Stomach (tissue), 9 donors: ENCODE results near the gene ADGRD2. TPM values are rescaled to one million over a fixed set of nuclear protein-coding genes. Genes with fewer than 3 reads are reported as not detected.

Experiments used
- DNase-seq, 2 donors: peaks; one replicate each; pipeline versions ENCODE4 v3.0.0 to v3.0.0-alpha.2; 2013 to 2019
- H3K27ac ChIP-seq, 5 donors: fragments of 200-600 bp in 4 of 5; sonication (generic) in 4 of 5; one replicate each; pipeline ENCODE4 v1.5.1; 2013 to 2019; ENCODE audit warnings: mild to moderate bottlenecking in 1 of 5, moderate library complexity in 1 of 5
- H3K27me3 ChIP-seq, 3 donors: fragments of 200-600 bp; sonication (generic); one replicate each; pipeline ENCODE4 v1.5.1; 2017 to 2019; ENCODE audit warnings: mixed run types in 1 of 3
- H3K36me3 ChIP-seq, 4 donors: fragments of 200-600 bp; sonication (generic); 1 replicate in 3 of 4; 2 replicates in 1 of 4; pipeline ENCODE4 v1.5.1; 2016 to 2019
- H3K4me1 ChIP-seq, 4 donors: fragments of 200-600 bp; sonication (generic); one replicate each; pipeline ENCODE4 v1.5.1; 2016 to 2019
- H3K4me3 ChIP-seq, 4 donors: fragments of 200-600 bp; sonication (generic) in 3 of 4; one replicate each; pipeline ENCODE4 v1.5.1; 2016 to 2019; ENCODE audit warnings: mild to moderate bottlenecking in 1 of 4
- H3K9me3 ChIP-seq, 4 donors: fragments of 200-600 bp; sonication (generic); one replicate each; pipeline ENCODE4 v1.5.1; 2016 to 2019
- EP300 ChIP-seq: sonication (generic); formaldehyde crosslinking; IDR thresholded peaks from one replicate; pipeline ENCODE4 v1.6.1; 2017; ENCODE audit warnings: antibody characterized with exemption
- POLR2A ChIP-seq, 4 donors: fragments of 450-650 bp; IDR thresholded peaks; one replicate each; pipeline ENCODE4 v1.6.1; 2016; ENCODE audit warnings: antibody characterized with exemption in 4 of 4, control low read depth in 2 of 4, mild to moderate bottlenecking in 1 of 4, moderate library complexity in 1 of 4
- POLR2AphosphoS5 ChIP-seq, 3 donors: sonication (generic); formaldehyde crosslinking; IDR thresholded peaks; one replicate each; pipeline ENCODE4 v1.6.1; 2016; ENCODE audit warnings: antibody characterized with exemption in 3 of 3
- WGBS, 5 donors: extraction: QIAGEN DNeasy Blood & Tissue Kit in 3 of 5; methylation state at CpG; one replicate each; pipeline versions ENCODE4 v1.1.5 to v1.1.7; 2013 to 2018; 5-methylcytosine and 5-hydroxymethylcytosine counted together
- intact Hi-C: fragments of 100-400 bp; cut with DNase I; formaldehyde crosslinking; loops from one replicate; pipeline ENCODE4 v1.15.1; 2023; ENCODE audit warnings: low total_unique reads
- polyA plus RNA-seq, 3 donors: library from polyadenylated mRNA; stranded (reverse); fragments of 200-250 nt; gene quantifications; one replicate each; pipeline ENCODE4 v1.2.3, GENCODE V29; 2013
- total RNA-seq, 5 donors: library from RNA; depleted of rRNA; stranded (reverse); fragments of >200 nt; gene quantifications; one replicate each; pipeline versions ENCODE4 v1.1.0 to v1.2.3, GENCODE V29; 2014 to 2016
- TF ChIP-seq, protein P1 (sequence below), 7 experiments: fragments of 450-650 bp in 4 of 7; fragments of 200-600 bp in 3 of 7; sonication (generic) in 3 of 7; IDR thresholded peaks; one replicate each; pipeline ENCODE4 v1.5.1; 2016 to 2019; ENCODE audit warnings: antibody characterized with exemption in 7 of 7, control low read depth in 2 of 7, mild to moderate bottlenecking in 1 of 7
- donor health status: healthy with polysubstance abuse.
- donor health status: Bipolar disorder and iron deficiency.
- donor health status: healthy.

ADGRD2 gene
- total and polyA plus RNA-seq, 8 donors = not detected

DNA sequence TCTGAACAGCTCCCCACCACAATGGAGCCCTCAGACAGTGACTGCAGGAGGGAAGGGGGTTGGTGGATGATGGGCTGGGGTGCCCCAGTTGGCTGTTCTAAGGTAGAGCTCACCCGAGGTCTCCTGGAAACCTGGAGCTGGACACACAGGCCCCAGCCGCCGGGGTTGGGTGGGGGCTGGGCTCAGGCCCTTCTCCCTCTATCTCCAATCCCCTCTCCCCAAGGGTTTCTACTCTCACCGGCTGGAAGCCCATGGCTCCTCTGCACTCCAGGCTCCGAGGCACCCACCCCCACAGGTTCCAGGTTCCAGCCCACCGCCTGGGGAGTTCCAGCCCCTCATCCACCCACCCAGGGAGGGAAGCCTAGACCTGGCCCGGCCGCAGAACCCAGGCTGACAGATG, 56.2 kb downstream of the ADGRD2 start:
- Histone ChIP-seq H3K36me3 (no peaks in the 10 kb centered on the region), H3K9me3 (no peaks in the 10 kb centered on the region), H3K4me1 (peaks cover 12 to 24% (median 19%) of the 10 kb centered on the region in 4 donors), H3K27me3 (peaks cover 30 to 71% (median 47%) of the 10 kb centered on the region in 3 donors), H3K27ac (no peak overlapping the region), H3K4me3 (no peak overlapping the region)
- no peak for DNase-seq
- intact Hi-C loops = no loop called here
- WGBS, 5 donors = 85 to 91% (median 89%) methylated on average over 5 to 8 of the region's 8 CpGs
- no peak for TF ChIP-seq POLR2A (IDR thresholded peaks at IDR 0.05)
- TF ChIP-seq POLR2AphosphoS5 (IDR thresholded peaks at IDR 0.05) = no peak
- no peak for TF ChIP-seq EP300
- TF ChIP-seq, protein P1, sequence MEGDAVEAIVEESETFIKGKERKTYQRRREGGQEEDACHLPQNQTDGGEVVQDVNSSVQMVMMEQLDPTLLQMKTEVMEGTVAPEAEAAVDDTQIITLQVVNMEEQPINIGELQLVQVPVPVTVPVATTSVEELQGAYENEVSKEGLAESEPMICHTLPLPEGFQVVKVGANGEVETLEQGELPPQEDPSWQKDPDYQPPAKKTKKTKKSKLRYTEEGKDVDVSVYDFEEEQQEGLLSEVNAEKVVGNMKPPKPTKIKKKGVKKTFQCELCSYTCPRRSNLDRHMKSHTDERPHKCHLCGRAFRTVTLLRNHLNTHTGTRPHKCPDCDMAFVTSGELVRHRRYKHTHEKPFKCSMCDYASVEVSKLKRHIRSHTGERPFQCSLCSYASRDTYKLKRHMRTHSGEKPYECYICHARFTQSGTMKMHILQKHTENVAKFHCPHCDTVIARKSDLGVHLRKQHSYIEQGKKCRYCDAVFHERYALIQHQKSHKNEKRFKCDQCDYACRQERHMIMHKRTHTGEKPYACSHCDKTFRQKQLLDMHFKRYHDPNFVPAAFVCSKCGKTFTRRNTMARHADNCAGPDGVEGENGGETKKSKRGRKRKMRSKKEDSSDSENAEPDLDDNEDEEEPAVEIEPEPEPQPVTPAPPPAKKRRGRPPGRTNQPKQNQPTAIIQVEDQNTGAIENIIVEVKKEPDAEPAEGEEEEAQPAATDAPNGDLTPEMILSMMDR (IDR thresholded peaks at IDR 0.05) = no peak

DNA sequence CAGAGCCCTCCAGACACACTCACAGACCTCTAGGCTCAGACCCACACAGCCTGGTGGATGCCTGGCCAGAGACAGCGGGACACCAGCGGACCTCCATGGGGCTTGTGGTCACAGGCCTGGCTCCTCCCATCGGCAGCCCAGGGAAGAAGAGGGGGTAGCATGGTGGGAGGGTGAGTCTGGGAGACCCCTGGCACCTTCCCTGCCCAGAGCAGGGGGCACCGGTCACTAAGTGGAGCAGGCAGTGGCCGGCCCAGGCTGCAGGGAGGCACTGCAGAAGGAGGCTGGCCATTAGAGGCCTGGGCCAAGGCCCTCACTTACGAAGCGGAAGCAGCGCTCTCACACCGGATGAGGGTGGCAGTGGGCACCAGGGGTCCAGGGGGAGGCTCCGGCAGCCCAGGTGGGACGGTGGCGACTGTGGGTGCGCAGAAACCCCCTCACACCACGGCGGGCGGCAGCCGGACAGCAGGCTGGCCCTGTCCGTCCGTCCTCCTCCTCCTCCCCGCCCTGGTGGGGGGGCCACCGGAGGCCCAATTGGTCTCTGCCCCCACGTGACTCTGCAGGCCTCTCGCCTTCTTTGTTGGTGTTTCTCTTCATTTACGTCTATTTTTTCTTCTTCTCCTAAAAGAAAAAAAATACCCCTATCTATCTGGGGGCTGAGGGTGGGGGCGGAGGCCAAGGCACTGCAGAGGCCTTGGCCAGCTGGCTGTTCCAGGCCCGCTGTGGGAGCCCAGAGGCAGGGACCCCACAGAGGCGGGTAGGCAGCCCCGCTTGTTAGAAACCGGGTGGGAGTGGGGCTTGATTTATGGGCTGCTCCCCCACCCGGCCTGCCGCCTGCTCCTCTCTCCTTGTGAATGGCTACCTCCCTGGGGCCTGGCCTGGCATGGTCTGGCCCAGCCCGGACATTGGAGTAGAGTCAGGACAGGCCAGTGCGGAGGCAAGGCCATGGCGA, 57.0 kb downstream of the ADGRD2 start, which contains the start of gene NR5A1:
Gene NR5A1, minus strand, starts transcription at position 469 of the 949 bp plus-strand sequence. CDS start 4,004 bp downstream, outside the sequence.
- Histone ChIP-seq H3K4me3 (no peak within 1 kb of the TSS), H3K27ac (no peak within 1 kb of the TSS), H3K9me3 (no peaks in the 10 kb centered on the region), H3K4me1 (peaks cover 12 to 31% (median 19%) of the 10 kb centered on the region in 4 donors), H3K36me3 (no peaks in the 10 kb centered on the region), H3K27me3 (peaks cover 27 to 69% (median 44%) of the 10 kb centered on the region in 3 donors)
- intact Hi-C loops = no loop called here
- TF ChIP-seq EP300 (no peak), POLR2A (IDR thresholded peaks at IDR 0.05) (no peak), POLR2AphosphoS5 (IDR thresholded peaks at IDR 0.05) (no peak)
- TF ChIP-seq, protein P1 (IDR thresholded peaks at IDR 0.05) = no peak
- 93 to 95% (median 95%) methylated on average over 20 to 34 of the region's 34 CpGs for WGBS, 5 donors
- DNase-seq = no peak

DNA sequence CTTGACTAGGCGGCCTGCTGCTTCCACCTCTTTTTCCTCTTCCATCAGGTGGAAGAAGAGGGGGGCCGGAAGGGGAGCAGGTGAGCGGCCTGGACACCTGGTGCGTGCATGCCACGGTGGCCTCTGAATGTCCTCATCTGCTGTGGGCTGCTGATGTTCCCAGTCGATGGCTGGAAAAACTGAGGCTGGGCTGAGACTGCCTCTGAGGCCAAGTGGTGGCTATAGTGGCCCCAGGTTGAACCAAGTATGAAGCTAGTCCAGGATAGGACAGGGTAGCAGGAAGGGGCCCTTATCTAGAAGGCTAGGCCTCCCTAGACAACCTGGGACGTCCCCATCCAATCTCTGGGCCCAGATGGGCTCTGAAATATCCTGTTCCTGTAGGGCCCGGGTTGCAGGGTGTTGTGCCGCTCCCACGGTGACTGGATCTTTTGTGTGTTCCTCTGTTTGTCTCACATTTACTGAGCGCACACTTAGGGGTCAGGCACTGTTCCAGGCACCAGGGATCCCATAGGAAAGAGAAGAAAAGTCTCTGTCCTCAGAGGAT, 57.7 kb downstream of the ADGRD2 start:
- Histone ChIP-seq H3K27ac (no peak overlapping the region), H3K36me3 (no peaks in the 10 kb centered on the region), H3K4me3 (no peak overlapping the region), H3K4me1 (peaks cover 12 to 33% (median 17%) of the 10 kb centered on the region in 4 donors), H3K9me3 (no peaks in the 10 kb centered on the region), H3K27me3 (peaks cover 22 to 69% (median 40%) of the 10 kb centered on the region in 3 donors)
- no peak for DNase-seq
- 87 to 93% (median 89%) methylated on average over 10 to 11 of the region's 11 CpGs for WGBS, 5 donors
- intact Hi-C loops = no loop called here
- TF ChIP-seq, protein P1 (IDR thresholded peaks at IDR 0.05) = no peak
- TF ChIP-seq POLR2A (IDR thresholded peaks at IDR 0.05) (no peak), EP300 (no peak), POLR2AphosphoS5 (IDR thresholded peaks at IDR 0.05) (no peak)

DNA sequence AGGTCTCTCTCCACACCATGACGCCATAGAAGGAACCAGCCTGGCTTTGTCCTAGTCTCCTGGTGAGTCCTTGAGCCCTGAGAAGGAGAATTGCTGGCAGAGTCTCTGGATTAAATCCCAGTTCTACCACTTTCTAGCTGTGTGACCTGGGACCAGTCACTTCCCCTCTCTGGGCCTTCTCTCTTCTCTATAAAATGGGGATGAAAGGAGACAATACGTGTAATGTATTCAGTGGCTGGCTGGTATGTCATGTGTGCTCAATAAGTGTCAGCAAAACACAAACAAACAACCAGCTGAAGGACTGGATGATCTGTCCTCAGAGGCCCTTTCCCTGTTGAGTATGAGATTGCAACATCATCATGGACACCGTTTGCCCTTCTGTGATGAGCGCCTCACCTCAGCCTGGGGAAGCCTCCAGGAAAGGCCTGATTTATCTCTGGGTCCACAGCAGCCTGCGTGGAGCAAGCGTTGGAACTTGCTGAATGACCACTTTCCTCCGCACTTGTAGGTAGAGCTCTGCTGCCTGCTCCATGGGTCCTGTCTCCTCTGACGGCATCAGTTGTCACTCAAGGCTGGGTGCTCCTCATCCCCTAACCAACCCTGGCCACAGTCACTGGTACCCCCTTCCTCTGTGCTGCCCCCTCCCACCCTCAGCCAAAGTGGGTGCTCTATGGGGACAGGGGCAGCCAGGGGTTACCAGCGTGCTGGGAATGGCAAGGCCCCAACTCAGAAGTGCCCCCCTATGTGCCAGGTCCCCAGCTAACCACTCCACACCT, 60.6 kb downstream of the ADGRD2 start:
- intact Hi-C loops = no loop called here
- TF ChIP-seq POLR2AphosphoS5 (IDR thresholded peaks at IDR 0.05) (no peak), EP300 (no peak), POLR2A (IDR thresholded peaks at IDR 0.05) (no peak)
- TF ChIP-seq, protein P1 (IDR thresholded peaks at IDR 0.05) = no peak
- Histone ChIP-seq H3K4me3 (no peak overlapping the region), H3K4me1 (peaks cover 0 to 12% (median 0%) of the 10 kb centered on the region in 4 donors), H3K9me3 (no peaks in the 10 kb centered on the region), H3K36me3 (no peaks in the 10 kb centered on the region), H3K27ac (no peak overlapping the region), H3K27me3 (peaks cover 0 to 47% (median 17%) of the 10 kb centered on the region in 3 donors)
- WGBS, 5 donors = 79 to 86% (median 82%) methylated on average over 9 of the region's 9 CpGs
- no peak for DNase-seq
